A673 (cell line): ENCODE results near the gene RFT1.

Experiments
- CTCF ChIP-seq: fragments of 300-800, 200-600 bp; sonication (generic); conservative IDR thresholded peaks from 2 replicates; pipeline ENCODE4 v1.5.1; 2017; ENCODE audit warnings: low read depth, mild to moderate bottlenecking, antibody characterized with exemption, low read length, moderate library complexity, mixed read lengths
- EZH2 ChIP-seq: fragments of 200-600 bp; sonication (generic); IDR thresholded peaks from 2 replicates; pipeline ENCODE4 v1.6.1; 2017; ENCODE audit warnings: borderline replicate concordance, low read depth, mild to moderate bottlenecking, mixed read lengths, antibody characterized with exemption, low read length; ENCODE audit not compliant: poor library complexity, severe bottlenecking

- TF ChIP-seq CTCF = no peak
- no peak for TF ChIP-seq EZH2
Measured at GRCh38 chr3:53065841-53066480, 64.3 kb downstream of the RFT1 start.
